Measurements from ENCODE around the gene ACTR6.

The ACTR6 gene

GRCh38 chr12:100163416-100164152 is 37.0 kb upstream of the ACTR6 start:
- DNase-seq (ENCODE audit: low spot score) (no peak), ATAC-seq (ENCODE audit: low read depth) (peak; percentile 98)
- H3K9me3 ChIP-seq (ENCODE audit: severe bottlenecking), result no peaks in the 10 kb centered on the region
- H3K27me3 ChIP-seq (ENCODE audit: insufficient read depth, poor library complexity, severe bottlenecking), result no peaks in the 10 kb centered on the region
- peak overlapping the region; percentile 7 for H3K4me3 ChIP-seq (ENCODE audit: severe bottlenecking)
- no peaks in the 10 kb centered on the region for H3K4me1 ChIP-seq (ENCODE audit: insufficient read depth, poor library complexity, severe bottlenecking)
- no peak overlapping the region for H3K27ac ChIP-seq (ENCODE audit: poor library complexity, severe bottlenecking)
- peak; percentile 26 for TF ChIP-seq CTCF (IDR thresholded peaks at IDR 0.05; ENCODE audit: poor library complexity, severe bottlenecking)
- H3K36me3 ChIP-seq (ENCODE audit: low read depth), result no peaks in the 10 kb centered on the region

- Histone ChIP-seq H3K27ac (ENCODE audit: poor library complexity, severe bottlenecking) (no peak overlapping the region), H3K27me3 (ENCODE audit: insufficient read depth, poor library complexity, severe bottlenecking) (no peaks in the 10 kb centered on the region), H3K4me1 (ENCODE audit: insufficient read depth, poor library complexity, severe bottlenecking) (no peaks in the 10 kb centered on the region), H3K4me3 (ENCODE audit: severe bottlenecking) (no peak overlapping the region), H3K9me3 (ENCODE audit: severe bottlenecking) (no peaks in the 10 kb centered on the region), H3K36me3 (ENCODE audit: low read depth) (no peaks in the 10 kb centered on the region)
- TF ChIP-seq CTCF (IDR thresholded peaks at IDR 0.05; ENCODE audit: poor library complexity, severe bottlenecking), result no peak
- ATAC-seq (ENCODE audit: low read depth), result peak; percentile 5; the same call in 2 of the 3 replicates
- no peak for DNase-seq (ENCODE audit: low spot score)
Measured at GRCh38 chr12:100164153-100164704, 36.4 kb upstream of the ACTR6 start.

- no peaks in the 10 kb centered on the region for H3K36me3 ChIP-seq (ENCODE audit: low read depth)
- no peak overlapping the region for H3K27ac ChIP-seq (ENCODE audit: poor library complexity, severe bottlenecking)
- ATAC-seq (ENCODE audit: low read depth), result no peak
- no peaks in the 10 kb centered on the region for H3K9me3 ChIP-seq (ENCODE audit: severe bottlenecking)
- H3K27me3 ChIP-seq (ENCODE audit: insufficient read depth, poor library complexity, severe bottlenecking), result no peaks in the 10 kb centered on the region
- H3K4me3 ChIP-seq (ENCODE audit: severe bottlenecking), result no peak overlapping the region
- DNase-seq (ENCODE audit: low spot score), result no peak
- no peak for TF ChIP-seq CTCF (IDR thresholded peaks at IDR 0.05; ENCODE audit: poor library complexity, severe bottlenecking)
- H3K4me1 ChIP-seq (ENCODE audit: insufficient read depth, poor library complexity, severe bottlenecking), result no peaks in the 10 kb centered on the region
Measured at GRCh38 chr12:100165356-100165755, 35.3 kb upstream of the ACTR6 start.

- no peaks in the 10 kb centered on the region for H3K27me3 ChIP-seq (ENCODE audit: insufficient read depth, poor library complexity, severe bottlenecking)
- no peaks in the 10 kb centered on the region for H3K4me1 ChIP-seq (ENCODE audit: insufficient read depth, poor library complexity, severe bottlenecking)
- DNase-seq (ENCODE audit: low spot score) (no peak), ATAC-seq (ENCODE audit: low read depth) (no peak)
- no peak overlapping the region for H3K4me3 ChIP-seq (ENCODE audit: severe bottlenecking)
- TF ChIP-seq CTCF (IDR thresholded peaks at IDR 0.05; ENCODE audit: poor library complexity, severe bottlenecking), result no peak
- H3K36me3 ChIP-seq (ENCODE audit: low read depth), result no peaks in the 10 kb centered on the region
- no peak overlapping the region for H3K27ac ChIP-seq (ENCODE audit: poor library complexity, severe bottlenecking)
- H3K9me3 ChIP-seq (ENCODE audit: severe bottlenecking), result no peaks in the 10 kb centered on the region
Measured at GRCh38 chr12:100166232-100166631, 34.4 kb upstream of the ACTR6 start.

GRCh38 chr12:100168562-100168961 is 32.1 kb upstream of the ACTR6 start:
- DNase-seq (ENCODE audit: low spot score) (no peak), ATAC-seq (ENCODE audit: low read depth) (0 out of 3 replicates have a peak, but pooled peaks have one; percentile 20)
- Histone ChIP-seq H3K4me3 (ENCODE audit: severe bottlenecking) (no peak overlapping the region), H3K36me3 (ENCODE audit: low read depth) (peaks cover 5% of the 10 kb centered on the region; the same call in 1 of the 2 replicates), H3K9me3 (ENCODE audit: severe bottlenecking) (no peaks in the 10 kb centered on the region), H3K27me3 (ENCODE audit: insufficient read depth, poor library complexity, severe bottlenecking) (no peaks in the 10 kb centered on the region), H3K4me1 (ENCODE audit: insufficient read depth, poor library complexity, severe bottlenecking) (no peaks in the 10 kb centered on the region), H3K27ac (ENCODE audit: poor library complexity, severe bottlenecking) (no peak overlapping the region)
- no peak for TF ChIP-seq CTCF (IDR thresholded peaks at IDR 0.05; ENCODE audit: poor library complexity, severe bottlenecking)

All from RWPE2 (cell line).